Panc1 (cell line): ENCODE results near the gene PTPRJ. TPM values are rescaled to one million over a fixed set of nuclear protein-coding genes. Genes with fewer than 3 reads are reported as not detected.

ENCODE experiments used
- ATAC-seq: fragments of 200-7000 bp; cut with Tn5 transposase; 2 replicates; pipeline ENCODE4 v1.9.1; 2020; ENCODE audit warnings: mild to moderate bottlenecking, moderate library complexity
- BruUV-seq: library from RNA; stranded (reverse); fragments of 400-500 nt; replicated peaks from 2 replicates; lab custom pipeline; 2021; lab: Mats Ljungman, UMichigan
- CTCF ChIA-PET: fragments of 300-600 bp; sonication (Branson Sonifier 250); formaldehyde crosslinking; loops from one replicate; lab custom pipeline; 2022; ENCODE audit warnings: antibody characterized with exemption; lab: Charles Lee
- POLR2A ChIA-PET: fragments of 300-600 bp; sonication (Branson Sonifier 250); formaldehyde crosslinking; loops from one replicate; lab custom pipeline; 2022; ENCODE audit warnings: antibody characterized with exemption; lab: Charles Lee
- DNase-seq: peaks from one replicate; pipeline ENCODE4 v3.0.0-alpha.2; 2010; ENCODE audit warnings: low read depth, low spot score
- H3K27ac ChIP-seq: 2 replicates; pipeline ENCODE4 v1.5.1; 2011; ENCODE audit warnings: mild to moderate bottlenecking, low read length, inconsistent platforms
- H3K27me3 ChIP-seq: fragments of 200-500 bp; sonication (Bioruptor generic); 2 replicates; pipeline ENCODE4 v1.6.0; 2014; ENCODE audit warnings: low read length, inconsistent platforms; ENCODE audit not compliant: control insufficient read depth, insufficient read depth
- H3K36me3 ChIP-seq: fragments of 200-500 bp; sonication (Bioruptor generic); 2 replicates; pipeline ENCODE4 v1.5.1; 2014; ENCODE audit warnings: inconsistent platforms, mild to moderate bottlenecking, low read length, moderate library complexity; ENCODE audit not compliant: control insufficient read depth, insufficient read depth
- H3K4me1 ChIP-seq: 2 replicates; pipeline ENCODE4 v1.5.1; 2011; ENCODE audit warnings: inconsistent platforms, mild to moderate bottlenecking, low read length, moderate library complexity; ENCODE audit not compliant: control insufficient read depth, insufficient read depth
- H3K4me3 ChIP-seq, 2 experiments: 2 replicates each; pipeline ENCODE4 v1.5.1; 2011 to 2012; ENCODE audit warnings: low read depth in 2 of 2, low read length in 2 of 2, mild to moderate bottlenecking in 2 of 2, inconsistent platforms in 1 of 2, moderate library complexity in 1 of 2
- H3K9me3 ChIP-seq: fragments of 200-500 bp; sonication (Bioruptor generic); 2 replicates; pipeline ENCODE4 v1.5.1; 2014; ENCODE audit warnings: low read depth, mild to moderate bottlenecking, inconsistent platforms, low read length, moderate library complexity; ENCODE audit not compliant: control insufficient read depth, insufficient read depth
- CTCF ChIP-seq: fragments of 450-650 bp; IDR thresholded peaks from 2 replicates; pipeline ENCODE4 v1.5.1; 2017; ENCODE audit warnings: mild to moderate bottlenecking
- POLR2AphosphoS5 ChIP-seq: IDR thresholded peaks from 2 replicates; pipeline ENCODE4 v1.6.1; 2012; ENCODE audit warnings: mild to moderate bottlenecking, low read depth, low read length, moderate library complexity
- SIN3A ChIP-seq: IDR thresholded peaks from 2 replicates; pipeline ENCODE4 v1.6.1; 2012; ENCODE audit warnings: low read depth, mild to moderate bottlenecking, low read length, moderate library complexity, borderline replicate concordance; ENCODE audit not compliant: insufficient read depth
- TCF7L2 ChIP-seq: IDR thresholded peaks from 2 replicates; pipeline ENCODE4 v1.6.1; 2011; ENCODE audit warnings: mild to moderate bottlenecking, low read depth, low read length, inconsistent platforms
- in situ Hi-C: cut with HindIII; loops from 2 replicates; pipeline ENCODE4 v1.10.0; 2016; ENCODE audit warnings: low sequenced_read_pairs, low pct_unique_long_range_greater_than_20kb
- intact Hi-C: fragments of 100-400 bp; cut with micrococcal nuclease; formaldehyde crosslinking; loops from one replicate; pipeline ENCODE4 v1.10.0; 2022; ENCODE audit not compliant: unreplicated experiment
- total RNA-seq: library from RNA; stranded (reverse); gene quantifications from one replicate; pipeline ENCODE4 v1.2.1, GENCODE V29; 2021; ENCODE audit not compliant: unreplicated experiment
- TF ChIP-seq, protein P1 (sequence below), 2 experiments: IDR thresholded peaks; 2 replicates each; pipeline ENCODE4 v1.6.1; 2011 to 2012; ENCODE audit warnings: low read depth in 2 of 2, control low read depth in 1 of 2, low read length in 1 of 2, mild to moderate bottlenecking in 1 of 2, moderate library complexity in 1 of 2; ENCODE audit not compliant: insufficient read depth in 1 of 2

Gene PTPRJ
- total RNA-seq, 1 experiment from 2014 or later = 73.6 TPM

DNA sequence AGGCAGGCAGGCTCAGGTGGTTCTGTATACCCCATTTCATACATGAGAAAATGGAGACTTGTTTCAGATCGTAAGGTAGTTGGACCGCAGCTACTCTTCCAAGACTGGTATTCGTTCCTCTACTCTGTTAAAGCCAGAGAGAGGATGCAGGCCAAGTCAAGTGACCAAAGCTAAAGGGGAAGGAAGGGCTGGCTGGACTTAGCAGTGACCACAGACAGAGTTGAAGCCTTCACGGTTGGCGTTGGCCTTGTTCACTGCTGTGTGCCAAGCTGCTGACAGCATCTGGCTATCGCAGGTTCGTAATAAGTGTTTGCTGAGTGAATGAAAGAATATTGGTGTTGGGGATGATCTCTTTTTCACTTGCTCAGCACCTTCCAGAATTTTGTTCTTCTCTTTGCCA is 64.2 kb downstream of the PTPRJ start:
- no peaks in the 10 kb centered on the region for H3K27me3 ChIP-seq
- no peak overlapping the region for H3K4me3 ChIP-seq
- no peak overlapping the region for H3K27ac ChIP-seq
- DNase-seq (no peak), ATAC-seq (no peak)
- no peaks in the 10 kb centered on the region for H3K9me3 ChIP-seq
- H3K36me3 ChIP-seq = no peaks in the 10 kb centered on the region
- CTCF ChIA-PET = no interaction called here
- peaks cover 15% of the 10 kb centered on the region for H3K4me1 ChIP-seq
- no TSS peak for BruUV-seq
- TF ChIP-seq POLR2AphosphoS5 (no peak), CTCF (no peak), SIN3A (no peak), TCF7L2 (no peak)
- TF ChIP-seq, protein P1, sequence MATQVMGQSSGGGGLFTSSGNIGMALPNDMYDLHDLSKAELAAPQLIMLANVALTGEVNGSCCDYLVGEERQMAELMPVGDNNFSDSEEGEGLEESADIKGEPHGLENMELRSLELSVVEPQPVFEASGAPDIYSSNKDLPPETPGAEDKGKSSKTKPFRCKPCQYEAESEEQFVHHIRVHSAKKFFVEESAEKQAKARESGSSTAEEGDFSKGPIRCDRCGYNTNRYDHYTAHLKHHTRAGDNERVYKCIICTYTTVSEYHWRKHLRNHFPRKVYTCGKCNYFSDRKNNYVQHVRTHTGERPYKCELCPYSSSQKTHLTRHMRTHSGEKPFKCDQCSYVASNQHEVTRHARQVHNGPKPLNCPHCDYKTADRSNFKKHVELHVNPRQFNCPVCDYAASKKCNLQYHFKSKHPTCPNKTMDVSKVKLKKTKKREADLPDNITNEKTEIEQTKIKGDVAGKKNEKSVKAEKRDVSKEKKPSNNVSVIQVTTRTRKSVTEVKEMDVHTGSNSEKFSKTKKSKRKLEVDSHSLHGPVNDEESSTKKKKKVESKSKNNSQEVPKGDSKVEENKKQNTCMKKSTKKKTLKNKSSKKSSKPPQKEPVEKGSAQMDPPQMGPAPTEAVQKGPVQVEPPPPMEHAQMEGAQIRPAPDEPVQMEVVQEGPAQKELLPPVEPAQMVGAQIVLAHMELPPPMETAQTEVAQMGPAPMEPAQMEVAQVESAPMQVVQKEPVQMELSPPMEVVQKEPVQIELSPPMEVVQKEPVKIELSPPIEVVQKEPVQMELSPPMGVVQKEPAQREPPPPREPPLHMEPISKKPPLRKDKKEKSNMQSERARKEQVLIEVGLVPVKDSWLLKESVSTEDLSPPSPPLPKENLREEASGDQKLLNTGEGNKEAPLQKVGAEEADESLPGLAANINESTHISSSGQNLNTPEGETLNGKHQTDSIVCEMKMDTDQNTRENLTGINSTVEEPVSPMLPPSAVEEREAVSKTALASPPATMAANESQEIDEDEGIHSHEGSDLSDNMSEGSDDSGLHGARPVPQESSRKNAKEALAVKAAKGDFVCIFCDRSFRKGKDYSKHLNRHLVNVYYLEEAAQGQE (IDR thresholded peaks at IDR 0.05; ENCODE audit: insufficient read depth in 1 of 2, low read depth in 2 of 2, low read length in 1 of 2) = no peak
- POLR2A ChIA-PET = no interaction called here
- intact Hi-C loops = no loop called here
- in situ Hi-C loops = no loop called here

- in situ Hi-C loops (no loop called here), intact Hi-C loops (no loop called here)
- DNase-seq (no peak), ATAC-seq (no peak)
- Histone ChIP-seq H3K4me1 (peaks cover 15% of the 10 kb centered on the region), H3K9me3 (no peaks in the 10 kb centered on the region), H3K27ac (no peak overlapping the region), H3K4me3 (no peak overlapping the region), H3K36me3 (no peaks in the 10 kb centered on the region), H3K27me3 (no peaks in the 10 kb centered on the region)
- no TSS peak for BruUV-seq
- ChIA-PET CTCF (no interaction called here), POLR2A (interaction anchor here (1.0 kb wide), 1 partner anchor 11 kb away, joined by 3 read pairs; no protein-coding TSS in a partner anchor)
- TF ChIP-seq, protein P1 (IDR thresholded peaks at IDR 0.05; ENCODE audit: insufficient read depth in 1 of 2, low read depth in 2 of 2, low read length in 1 of 2) = no peak
- TF ChIP-seq POLR2AphosphoS5 (no peak), TCF7L2 (no peak), SIN3A (no peak), CTCF (no peak)
Observed at GRCh38 chr11:48045536-48045935, 65.2 kb downstream of the PTPRJ start.
